Ecto neural progenitor cell (in vitro differentiated cells): Measurements from ENCODE around the gene PLA2G4B.
A peak's percentile ranks its signal among the peaks of the same experiment; 100 is the strongest.
"Not testable (repeated sequence)": the region's sequence is repeated elsewhere in the genome, so short reads cannot be mapped to it uniquely, and the experiment has no call there.

Experiments
- DNase-seq: peaks from one replicate; pipeline ENCODE4 v3.0.0-alpha.2; 2018; ENCODE audit warnings: low spot score

PLA2G4B gene

GRCh38 chr15:41825572-41826535 is 12.8 kb upstream of the PLA2G4B start:
- DNase-seq, result no peak

DNA sequence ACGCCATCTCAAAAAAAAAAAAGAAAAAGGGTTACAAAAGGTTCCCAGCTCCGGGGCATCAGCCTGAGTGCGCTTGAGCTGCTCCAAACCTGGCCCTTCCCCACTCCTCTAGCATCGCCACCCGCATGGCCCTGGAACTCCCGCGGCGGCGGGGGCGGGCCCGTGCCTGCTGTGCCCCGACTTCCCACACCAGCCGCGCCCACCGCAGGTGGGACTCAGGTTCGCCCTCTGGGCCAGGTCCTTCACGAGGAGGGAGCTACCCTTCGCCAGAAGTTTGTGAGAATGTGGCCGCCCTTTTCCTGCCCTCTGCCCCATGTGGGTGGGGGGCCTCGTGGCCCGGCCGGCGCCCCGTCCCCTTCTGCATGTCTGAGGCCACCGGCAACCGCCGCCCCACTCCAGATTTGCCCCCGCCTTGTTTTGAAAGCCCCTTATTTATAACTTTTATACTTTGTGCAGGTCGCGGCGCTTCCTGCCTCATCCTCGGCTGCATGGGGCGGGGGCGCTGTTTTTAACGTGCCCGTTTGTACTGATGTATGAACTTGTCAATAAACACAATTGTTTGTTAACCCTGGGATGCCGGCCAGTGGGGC is 11.3 kb upstream of the PLA2G4B start:
- peak; percentile 59 for DNase-seq

DNA sequence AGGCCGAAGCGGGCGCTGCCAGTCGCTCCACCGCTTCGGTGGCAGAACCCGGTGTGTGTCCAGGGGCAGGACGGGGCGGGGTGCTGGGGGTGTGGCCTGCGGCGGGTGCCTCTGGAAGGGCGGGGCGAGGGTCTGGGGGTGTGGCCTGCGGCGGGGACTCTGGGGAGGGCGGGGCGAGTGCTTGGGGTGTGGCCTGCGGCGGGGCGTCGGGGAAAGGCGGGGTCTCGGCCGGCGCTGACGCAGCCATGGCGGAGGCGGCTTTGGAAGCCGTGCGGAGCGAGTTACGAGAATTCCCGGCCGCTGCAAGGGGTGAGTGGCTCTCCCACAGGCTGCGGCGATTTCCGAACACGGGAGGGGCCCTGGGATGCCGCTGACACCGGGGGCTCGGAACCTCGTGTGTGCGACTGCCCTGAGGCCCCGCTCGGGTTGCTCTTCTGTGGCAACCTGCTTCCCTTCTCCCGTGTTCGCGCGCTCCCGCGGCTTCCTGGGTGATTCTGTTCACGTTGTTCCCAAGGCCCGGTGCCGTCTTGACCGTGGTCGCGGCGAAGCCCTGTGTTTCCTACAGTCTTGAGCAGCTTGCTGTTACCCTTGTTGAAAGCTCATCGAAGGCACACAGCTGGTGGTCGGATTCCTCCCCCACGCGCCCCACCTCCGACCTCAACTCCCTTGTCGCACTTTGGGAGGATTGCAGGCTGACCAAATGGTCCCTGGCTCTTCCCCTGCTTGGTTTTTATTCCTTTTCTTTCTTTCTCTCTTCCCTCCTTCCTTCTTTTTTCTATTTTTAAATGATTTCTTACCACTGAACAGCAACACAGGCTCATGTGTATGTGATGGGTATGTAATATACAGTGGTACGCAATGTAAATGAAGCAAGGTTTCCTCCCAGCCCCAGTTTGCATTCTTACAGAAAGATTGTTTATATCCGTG is 10.5 kb upstream of the PLA2G4B start, which contains the start of gene JMJD7:
Gene JMJD7, plus strand, starts transcription at position 213 of the 927 bp plus-strand sequence. Its CDS starts 33 bp downstream, at position 246.
- DNase-seq, result peak; percentile 98

DNA sequence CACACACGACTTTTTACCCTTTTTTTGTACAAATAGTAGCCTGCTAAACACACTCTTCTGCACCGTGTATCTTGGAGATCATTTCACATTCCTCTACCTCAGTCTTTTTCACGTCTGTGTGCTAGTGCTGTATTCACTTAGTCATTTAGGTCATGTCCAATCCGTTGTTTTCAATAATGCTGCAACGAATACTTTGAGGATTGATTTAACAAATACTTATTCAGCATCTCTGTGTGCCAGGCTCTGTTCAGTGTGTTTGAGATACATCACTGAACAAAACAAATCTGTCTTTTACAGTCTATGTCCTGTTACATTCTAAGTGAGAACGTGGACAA is 9.9 kb upstream of the PLA2G4B start:
- no peak for DNase-seq

DNA sequence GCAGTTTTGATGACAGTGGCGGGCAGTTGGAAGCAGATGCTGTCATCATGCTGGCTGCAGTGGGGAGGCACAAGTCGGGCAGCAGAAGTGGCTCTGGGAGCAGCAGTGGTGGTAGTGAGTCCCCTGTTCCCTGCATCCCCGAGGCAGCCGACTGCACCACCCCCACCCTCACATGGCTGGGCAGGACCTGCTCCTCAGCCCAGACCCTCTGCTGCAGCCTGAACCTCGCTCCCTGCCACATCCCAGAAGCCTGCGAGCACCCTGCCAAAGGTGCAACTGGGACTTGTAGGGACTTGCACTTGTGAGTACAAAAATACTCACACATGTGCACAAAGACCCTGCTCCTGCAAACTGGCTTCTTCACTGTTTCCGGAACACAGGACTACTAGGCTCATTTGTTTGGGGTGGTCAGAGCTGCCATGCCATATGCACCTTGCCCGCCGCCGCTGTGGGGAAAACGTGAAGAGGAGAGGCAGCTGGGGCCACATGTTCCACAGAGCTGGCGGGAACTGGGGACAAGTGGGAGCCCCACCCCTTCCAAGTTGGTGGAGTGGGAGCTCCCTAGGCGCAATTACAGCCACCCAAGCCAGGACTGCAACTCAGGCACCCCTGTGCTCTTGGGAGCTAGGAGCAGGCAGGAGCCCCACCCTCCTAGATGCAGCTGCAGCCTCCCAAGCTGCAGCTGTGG is 8.5 kb upstream of the PLA2G4B start:
- no peak for DNase-seq

DNA sequence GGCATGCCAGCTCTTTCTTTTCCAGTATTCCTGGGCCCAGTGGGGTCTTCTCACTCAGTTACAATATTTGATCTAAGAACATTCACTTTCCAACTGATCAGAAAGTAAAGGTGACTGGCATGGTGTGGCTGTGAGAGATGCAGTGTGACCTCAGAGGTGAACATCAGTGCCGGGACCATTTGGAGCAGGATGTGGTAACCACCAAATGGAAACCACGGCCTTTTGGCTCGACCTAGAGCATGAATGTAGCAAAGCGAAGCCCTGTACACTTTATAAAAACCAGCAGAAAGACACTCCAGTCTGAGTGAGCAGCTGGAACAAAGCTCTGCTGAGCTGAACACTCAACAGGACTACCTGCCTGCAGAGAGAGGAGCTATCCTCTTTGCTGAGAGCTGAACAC is 7.4 kb upstream of the PLA2G4B start:
- not testable (repeated sequence) for DNase-seq

DNA sequence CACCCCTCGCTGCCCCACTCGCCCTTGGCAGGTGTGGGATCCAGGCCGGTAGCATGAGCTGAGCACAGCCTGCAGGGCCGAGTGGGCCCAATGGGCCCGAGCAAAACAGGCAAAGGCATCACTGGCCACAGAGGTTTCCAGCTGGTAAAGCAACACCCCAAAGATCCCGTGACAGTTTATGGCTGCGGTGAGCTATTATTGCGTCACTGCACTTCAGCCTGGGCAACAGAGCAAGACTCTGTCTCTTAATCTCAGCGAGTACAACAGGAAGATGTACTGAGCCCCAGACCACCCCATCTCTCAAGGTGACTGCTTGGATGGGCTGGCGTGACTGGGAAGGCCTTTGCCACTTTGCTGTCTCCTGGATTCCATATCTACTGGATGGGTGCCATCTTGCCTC is 6.4 kb upstream of the PLA2G4B start:
- no peak for DNase-seq

- no peak for DNase-seq
These were observed 5.8 kb upstream of the PLA2G4B start for GRCh38 chr15:41832875-41833274.

GRCh38 chr15:41834096-41834495 is 4.6 kb upstream of the PLA2G4B start:
- no peak for DNase-seq

GRCh38 chr15:41836073-41836472 is 2.6 kb upstream of the PLA2G4B start:
- no peak for DNase-seq

DNA sequence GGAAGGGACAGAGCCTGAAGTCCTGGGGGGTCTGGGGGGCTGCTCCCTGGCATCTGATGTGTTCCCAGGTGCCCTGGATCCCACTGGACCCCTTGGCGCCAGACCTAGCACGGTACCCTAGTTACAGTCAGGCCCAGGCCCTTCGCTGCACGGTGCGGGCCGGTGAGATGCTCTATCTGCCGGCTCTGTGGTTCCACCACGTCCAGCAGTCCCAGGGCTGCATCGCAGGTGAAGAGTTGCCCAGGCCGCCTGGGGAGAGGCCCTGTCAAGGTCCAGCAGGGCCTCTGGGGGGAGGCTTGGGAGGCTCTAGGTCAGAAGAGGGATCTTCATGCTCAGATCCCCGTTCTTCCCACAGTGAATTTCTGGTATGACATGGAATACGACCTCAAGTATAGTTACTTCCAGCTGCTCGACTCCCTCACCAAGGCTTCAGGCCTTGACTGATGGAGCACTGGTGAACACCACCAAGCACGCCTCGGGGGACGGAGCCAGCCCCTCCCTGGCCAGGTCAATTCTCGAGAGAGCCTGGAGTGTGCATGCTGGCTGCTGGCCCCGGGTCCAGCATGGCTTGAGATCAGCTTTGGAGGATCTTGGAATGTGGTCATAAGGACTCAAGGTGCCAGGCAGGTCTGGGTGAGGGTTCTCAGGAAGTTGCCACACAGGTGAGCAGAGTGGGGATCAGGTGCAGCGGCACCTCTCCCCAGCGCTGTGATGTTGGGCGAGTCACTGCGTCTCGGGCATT is 1.8 kb upstream of the PLA2G4B start:
- DNase-seq, result no peak

DNA sequence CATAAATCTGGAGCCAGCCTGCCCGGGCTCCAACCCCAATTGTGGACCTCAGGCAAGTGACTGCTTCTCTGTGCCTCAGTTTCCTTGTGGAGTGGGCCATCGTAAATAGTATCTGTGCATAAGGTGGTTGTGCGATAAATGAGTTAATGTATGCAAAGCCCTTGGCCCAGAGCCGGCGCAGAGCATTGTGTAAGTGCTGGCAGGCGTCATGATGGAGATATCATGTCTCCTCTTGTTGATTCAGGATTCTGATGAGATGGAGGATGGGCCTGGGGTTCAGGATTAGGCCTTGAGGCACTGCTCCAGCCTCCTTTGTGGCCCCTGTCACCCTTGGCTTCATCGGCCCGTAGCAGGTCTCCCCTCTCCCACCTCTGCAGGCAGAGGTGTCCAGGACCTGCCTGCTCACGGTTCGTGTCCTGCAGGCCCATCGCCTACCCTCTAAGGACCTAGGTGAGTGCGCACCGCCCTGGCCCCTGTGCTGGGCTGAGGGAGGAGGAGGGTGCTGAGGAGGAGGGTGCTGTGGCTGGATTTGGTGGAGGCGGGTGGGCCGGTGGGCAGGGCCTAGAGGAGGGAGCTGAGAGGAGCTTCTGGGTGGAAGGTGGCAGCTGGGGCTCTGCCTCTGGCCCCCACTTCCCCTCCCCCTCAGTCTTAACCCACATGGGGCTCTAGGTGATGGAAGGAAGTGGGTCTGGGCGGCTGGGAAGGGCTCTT is 1.3 kb downstream of the PLA2G4B start:
- no peak for DNase-seq

DNA sequence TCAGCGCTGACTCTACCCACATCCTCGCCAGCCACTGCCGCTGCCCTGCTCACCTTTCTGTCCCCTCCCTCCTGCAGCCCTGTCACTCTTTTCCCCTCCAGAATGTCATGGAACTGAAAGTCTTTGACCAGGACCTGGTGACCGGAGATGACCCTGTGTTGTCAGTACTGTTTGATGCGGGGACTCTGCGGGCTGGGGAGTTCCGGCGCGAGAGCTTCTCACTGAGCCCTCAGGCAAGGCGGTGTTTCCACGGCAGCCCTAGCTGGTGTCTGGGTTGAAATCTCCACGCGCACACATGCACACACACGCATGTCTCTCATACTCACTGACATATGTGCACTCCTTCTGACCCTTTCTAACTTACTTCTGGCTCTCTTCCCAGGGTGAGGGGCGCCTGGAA is 2.0 kb downstream of the PLA2G4B start:
- no peak for DNase-seq

GRCh38 chr15:41841131-41841530 is 2.5 kb downstream of the PLA2G4B start:
- DNase-seq, result no peak

GRCh38 chr15:41842229-41842628 is 3.6 kb downstream of the PLA2G4B start:
- no peak for DNase-seq

GRCh38 chr15:41843571-41843970 is 4.9 kb downstream of the PLA2G4B start:
- no peak for DNase-seq

- DNase-seq, result no peak
These were observed 6.2 kb downstream of the PLA2G4B start for GRCh38 chr15:41844814-41845213.

DNA sequence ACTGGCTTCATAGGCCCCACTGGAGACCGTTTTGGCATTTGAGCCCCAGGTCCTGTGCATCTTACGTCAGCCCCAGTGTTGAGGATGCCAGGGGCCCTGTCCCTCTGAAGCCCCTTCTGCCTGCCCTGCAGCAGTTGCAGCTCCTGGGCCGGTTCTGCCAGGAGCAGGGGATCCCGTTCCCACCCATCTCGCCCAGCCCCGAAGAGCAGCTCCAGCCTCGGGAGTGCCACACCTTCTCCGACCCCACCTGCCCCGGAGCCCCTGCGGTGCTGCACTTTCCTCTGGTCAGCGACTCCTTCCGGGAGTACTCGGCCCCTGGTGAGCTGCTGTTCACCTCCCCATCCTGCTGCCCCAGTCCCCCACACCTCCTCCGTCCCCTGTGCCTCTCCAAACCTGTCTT is 8.6 kb downstream of the PLA2G4B start:
- DNase-seq, result no peak

DNA sequence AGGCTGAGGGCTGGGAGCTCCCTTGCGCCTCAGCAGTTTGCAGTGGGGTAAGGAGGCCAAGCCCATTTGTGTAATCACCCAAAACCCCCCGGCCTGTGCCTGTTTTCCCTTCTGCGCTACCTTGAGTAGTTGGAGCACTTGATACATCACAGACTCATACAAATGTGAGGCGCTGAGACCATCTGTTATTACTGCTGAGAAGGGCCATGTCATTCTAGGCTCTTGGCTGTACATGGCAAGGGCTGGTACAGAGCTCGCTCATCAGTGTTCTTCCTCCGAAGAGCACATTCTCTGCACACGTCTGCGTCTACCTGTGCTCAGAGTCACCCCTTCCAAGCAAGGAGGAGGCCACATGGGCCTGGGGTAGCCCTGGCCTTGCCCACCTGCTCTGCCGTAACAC is 9.3 kb downstream of the PLA2G4B start:
- no peak for DNase-seq

GRCh38 chr15:41848631-41849030 is 10.0 kb downstream of the PLA2G4B start:
- no peak for DNase-seq
